Peyer's patch (tissue), 4 donors: Measurements from ENCODE around the gene ARHGAP24. TPM values are rescaled to one million over a fixed set of nuclear protein-coding genes. Genes with fewer than 3 reads are reported as not detected.

Source experiments
- DNase-seq, 3 donors: peaks; one replicate each; pipeline ENCODE4 v3.0.0-alpha.2; 2017 to 2019
- H3K27ac ChIP-seq, 4 donors: fragments of 200-600 bp; sonication (generic); one replicate each; pipeline ENCODE4 v1.5.1; 2016 to 2019
- H3K27me3 ChIP-seq, 2 donors: fragments of 200-600 bp; sonication (generic); one replicate each; pipeline ENCODE4 v1.5.1; 2019
- H3K36me3 ChIP-seq, 3 donors: fragments of 200-600 bp; sonication (generic); one replicate each; pipeline ENCODE4 v1.5.1; 2016 to 2019
- H3K4me1 ChIP-seq, 4 donors: fragments of 200-600 bp; sonication (generic); one replicate each; pipeline ENCODE4 v1.5.1; 2016 to 2019
- H3K4me3 ChIP-seq, 4 donors: fragments of 200-600 bp; sonication (generic); 1 replicate in 3 of 4; 2 replicates in 1 of 4; pipeline ENCODE4 v1.5.1; 2016 to 2019; ENCODE audit warnings: mild to moderate bottlenecking in 1 of 4
- H3K9me3 ChIP-seq, 4 donors: fragments of 200-600 bp; sonication (generic); one replicate each; pipeline ENCODE4 v1.5.1; 2016 to 2019; ENCODE audit warnings: mild to moderate bottlenecking in 1 of 4
- CTCF ChIP-seq, 6 experiments: fragments of 450-650 bp in 4 of 6; fragments of 200-600 bp in 2 of 6; sonication (generic) in 1 of 6; IDR thresholded peaks; one replicate each; pipeline ENCODE4 v1.5.1; 2017 to 2019; ENCODE audit warnings: antibody characterized with exemption in 6 of 6, mild to moderate bottlenecking in 3 of 6, moderate library complexity in 1 of 6
- POLR2A ChIP-seq, 2 donors: fragments of 450-650 bp; IDR thresholded peaks; one replicate each; pipeline ENCODE4 v1.5.1; 2017; ENCODE audit warnings: antibody characterized with exemption in 2 of 2, mild to moderate bottlenecking in 2 of 2, moderate library complexity in 2 of 2
- total RNA-seq, 4 donors: library from RNA; depleted of rRNA; stranded (reverse); fragments of >200 nt; gene quantifications; one replicate each; pipeline ENCODE4 v1.1.0, GENCODE V29; 2016

ARHGAP24 gene
- total RNA-seq, 4 donors from 2014 or later: 4.7 to 330 (median 20.0) TPM

GRCh38 chr4:85688055-85688740, 213.2 kb downstream of the ARHGAP24 start:
- no peak for DNase-seq
- H3K27ac ChIP-seq: no peak overlapping the region
- no peaks in the 10 kb centered on the region for H3K9me3 ChIP-seq
- no peaks in the 10 kb centered on the region for H3K36me3 ChIP-seq
- H3K4me1 ChIP-seq: no peaks in the 10 kb centered on the region
- no peaks in the 10 kb centered on the region for H3K27me3 ChIP-seq
- no peak overlapping the region for H3K4me3 ChIP-seq
- TF ChIP-seq CTCF (IDR thresholded peaks at IDR 0.05) (no peak), POLR2A (IDR thresholded peaks at IDR 0.05) (no peak)

- Histone ChIP-seq H3K36me3 (no peaks in the 10 kb centered on the region), H3K27ac (no peak overlapping the region), H3K27me3 (no peaks in the 10 kb centered on the region), H3K4me3 (no peak overlapping the region), H3K9me3 (no peaks in the 10 kb centered on the region), H3K4me1 (no peaks in the 10 kb centered on the region)
- DNase-seq: no peak
- TF ChIP-seq CTCF (IDR thresholded peaks at IDR 0.05): no peak
Measured at GRCh38 chr4:85696661-85697060, 221.7 kb downstream of the ARHGAP24 start.

GRCh38 chr4:85697854-85698253, 222.9 kb downstream of the ARHGAP24 start:
- no peaks in the 10 kb centered on the region for H3K27me3 ChIP-seq
- no peak overlapping the region for H3K27ac ChIP-seq
- H3K4me1 ChIP-seq: no peaks in the 10 kb centered on the region
- no peak for TF ChIP-seq POLR2A (IDR thresholded peaks at IDR 0.05)
- TF ChIP-seq CTCF (IDR thresholded peaks at IDR 0.05): no peak
- no peaks in the 10 kb centered on the region for H3K36me3 ChIP-seq
- no peak overlapping the region for H3K4me3 ChIP-seq
- no peak for DNase-seq
- H3K9me3 ChIP-seq: no peaks in the 10 kb centered on the region

- Histone ChIP-seq H3K27me3 (no peaks in the 10 kb centered on the region), H3K9me3 (no peaks in the 10 kb centered on the region), H3K36me3 (no peaks in the 10 kb centered on the region), H3K4me3 (no peak overlapping the region), H3K27ac (peak overlapping the region in 2 of 4 donors; percentile 7 to 67), H3K4me1 (no peaks in the 10 kb centered on the region)
- no peak for TF ChIP-seq CTCF (IDR thresholded peaks at IDR 0.05)
- no peak for TF ChIP-seq POLR2A (IDR thresholded peaks at IDR 0.05)
- no peak for DNase-seq
Measured at GRCh38 chr4:85700362-85700761, 225.4 kb downstream of the ARHGAP24 start.

- TF ChIP-seq CTCF (IDR thresholded peaks at IDR 0.05) (no peak), POLR2A (IDR thresholded peaks at IDR 0.05) (no peak)
- Histone ChIP-seq H3K36me3 (no peaks in the 10 kb centered on the region), H3K9me3 (no peaks in the 10 kb centered on the region), H3K27me3 (no peaks in the 10 kb centered on the region), H3K4me1 (no peaks in the 10 kb centered on the region), H3K4me3 (no peak overlapping the region), H3K27ac (peak overlapping the region in 2 of 4 donors; percentile 7 to 67)
- no peak for DNase-seq
Measured at GRCh38 chr4:85701861-85702321, 226.9 kb downstream of the ARHGAP24 start.
